ENCODE data around the gene NVL.
A peak's percentile ranks its signal among the peaks of the same experiment; 100 is the strongest.

The NVL gene

DNA sequence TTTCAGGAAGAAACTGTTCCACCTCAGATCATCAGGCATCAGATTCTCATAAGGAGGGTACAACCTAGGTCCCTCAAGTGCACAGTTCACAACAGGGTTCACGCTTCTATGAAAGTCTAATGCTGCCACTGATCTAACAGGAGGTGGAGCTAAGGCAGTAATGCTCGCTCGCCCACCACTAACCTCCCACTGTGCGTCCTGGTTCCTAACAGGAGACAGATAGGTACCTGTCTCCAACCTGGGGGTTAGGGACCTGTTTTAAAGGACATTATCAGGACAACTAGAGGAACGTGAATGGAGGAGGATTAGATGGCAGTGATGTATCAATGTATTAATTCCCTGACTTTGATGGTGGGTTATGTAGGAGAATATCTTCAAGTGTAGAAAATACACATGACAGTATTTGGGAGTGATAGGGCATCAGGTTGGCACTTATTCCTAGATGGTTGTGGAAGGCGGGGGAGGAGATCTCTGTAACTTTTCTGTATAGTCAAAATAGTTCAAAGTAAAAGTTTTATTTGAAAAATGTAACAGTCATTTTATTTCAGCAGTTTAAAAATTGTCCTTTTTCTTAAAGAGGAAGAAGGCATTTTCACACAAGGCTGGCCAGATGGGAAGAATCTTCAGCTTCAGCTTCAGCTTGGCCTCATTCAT, 103.0 kb downstream of the NVL start:
- Histone ChIP-seq H3K9me3 (ENCODE audit: control insufficient read depth in 2 of 2, low read length in 2 of 2) (no peaks in the 10 kb centered on the region), H3K27ac (ENCODE audit: low read length) (no peak overlapping the region), H3K4me3 (ENCODE audit: low read length in 2 of 2) (no peak overlapping the region), H3K36me3 (ENCODE audit: control insufficient read depth in 2 of 2, insufficient read depth in 2 of 2, low read length in 2 of 2) (peaks cover 15 to 19% of the 10 kb centered on the region in 2 donors), H3K27me3 (ENCODE audit: control insufficient read depth in 1 of 2, insufficient read depth in 2 of 2, low read length in 2 of 2) (no peaks in the 10 kb centered on the region), H3K4me1 (ENCODE audit: control insufficient read depth, insufficient read depth, low read length) (peaks cover 11% of the 10 kb centered on the region), H3K9ac (ENCODE audit: low read length in 2 of 2) (no peak overlapping the region)

DNA sequence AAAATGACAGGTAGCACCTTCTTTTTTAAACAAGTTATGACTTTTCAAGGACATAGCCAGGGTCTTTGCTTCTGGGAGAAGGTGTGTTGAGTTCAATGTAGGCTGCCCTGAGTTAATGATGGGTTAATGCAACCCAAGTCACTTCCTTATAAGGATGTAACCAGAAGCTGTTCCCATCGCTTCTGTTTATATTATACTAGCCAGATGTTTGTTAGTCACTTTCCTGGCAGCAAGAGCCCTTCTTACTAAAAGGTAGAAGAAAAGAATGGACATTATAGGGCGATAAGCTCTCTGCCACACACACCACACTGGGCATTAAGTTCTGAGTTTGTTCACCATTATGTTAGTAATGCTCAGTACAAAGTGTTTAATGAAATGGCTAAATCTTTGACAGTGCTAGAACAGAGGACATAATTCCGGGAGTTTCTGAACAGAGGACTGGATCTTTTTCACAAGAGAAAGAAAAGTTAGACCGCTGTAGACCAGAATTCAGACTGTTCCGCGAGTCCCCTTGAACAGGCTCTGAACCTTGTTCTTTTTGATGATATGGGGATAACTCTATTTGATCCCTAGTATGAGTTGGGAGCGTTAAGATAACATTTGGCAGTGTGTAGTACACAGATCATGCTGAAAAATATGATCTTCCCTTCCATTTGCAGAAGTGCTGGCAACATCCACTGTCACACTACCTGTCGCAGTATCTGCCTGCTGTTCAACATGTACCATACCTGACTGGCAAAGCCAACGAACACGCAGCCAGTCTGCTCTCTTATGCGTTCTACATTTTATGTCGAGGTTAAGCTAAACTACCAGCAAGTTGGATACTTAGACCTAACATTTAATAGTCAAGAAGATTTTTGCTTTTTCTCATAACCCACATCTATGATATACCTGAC, 105.9 kb downstream of the NVL start:
- no peaks in the 10 kb centered on the region for H3K27me3 ChIP-seq (ENCODE audit: control insufficient read depth in 1 of 2, insufficient read depth in 2 of 2, low read length in 2 of 2)
- H3K27ac ChIP-seq (ENCODE audit: low read length), result peak overlapping the region; percentile 79
- H3K4me3 ChIP-seq (ENCODE audit: low read length in 2 of 2), result peak overlapping the region; percentile 33 to 47
- peaks cover 10 to 12% of the 10 kb centered on the region in 2 donors for H3K36me3 ChIP-seq (ENCODE audit: control insufficient read depth in 2 of 2, insufficient read depth in 2 of 2, low read length in 2 of 2)
- H3K9me3 ChIP-seq (ENCODE audit: control insufficient read depth in 2 of 2, low read length in 2 of 2), result no peaks in the 10 kb centered on the region
- H3K4me1 ChIP-seq (ENCODE audit: control insufficient read depth, insufficient read depth, low read length), result peaks cover 11% of the 10 kb centered on the region
- peak overlapping the region; percentile 5 to 52 for H3K9ac ChIP-seq (ENCODE audit: low read length in 2 of 2)

DNA sequence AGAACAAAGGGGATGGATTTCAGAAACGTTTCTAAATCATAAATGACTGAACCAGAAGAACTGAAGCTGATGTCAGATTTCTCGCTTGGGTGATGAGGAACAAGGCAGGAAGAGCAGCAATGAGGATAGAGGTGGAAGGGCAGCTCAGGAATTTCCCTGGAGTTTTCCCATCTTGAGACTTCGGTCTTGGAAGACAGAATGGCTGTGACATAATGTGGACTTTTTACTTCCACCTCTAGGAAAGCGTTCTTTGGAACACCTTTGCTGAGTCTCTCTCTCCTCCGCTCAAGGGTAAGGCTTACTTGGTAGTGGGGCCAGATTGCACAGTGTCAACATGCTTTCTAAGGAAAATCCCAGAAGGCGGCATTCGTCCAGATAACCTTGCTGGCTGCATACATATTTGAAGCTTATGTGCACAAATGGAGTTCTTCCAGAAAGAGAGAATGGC, 110.3 kb downstream of the NVL start:
- no peak overlapping the region for H3K27ac ChIP-seq (ENCODE audit: low read length)
- peaks cover 11% of the 10 kb centered on the region for H3K4me1 ChIP-seq (ENCODE audit: control insufficient read depth, insufficient read depth, low read length)
- H3K9ac ChIP-seq (ENCODE audit: low read length in 2 of 2), result no peak overlapping the region
- no peak overlapping the region for H3K4me3 ChIP-seq (ENCODE audit: low read length in 2 of 2)
- H3K27me3 ChIP-seq (ENCODE audit: control insufficient read depth in 1 of 2, insufficient read depth in 2 of 2, low read length in 2 of 2), result no peaks in the 10 kb centered on the region
- H3K9me3 ChIP-seq (ENCODE audit: control insufficient read depth in 2 of 2, low read length in 2 of 2), result no peaks in the 10 kb centered on the region
- no peaks in the 10 kb centered on the region for H3K36me3 ChIP-seq (ENCODE audit: control insufficient read depth in 2 of 2, insufficient read depth in 2 of 2, low read length in 2 of 2)

DNA sequence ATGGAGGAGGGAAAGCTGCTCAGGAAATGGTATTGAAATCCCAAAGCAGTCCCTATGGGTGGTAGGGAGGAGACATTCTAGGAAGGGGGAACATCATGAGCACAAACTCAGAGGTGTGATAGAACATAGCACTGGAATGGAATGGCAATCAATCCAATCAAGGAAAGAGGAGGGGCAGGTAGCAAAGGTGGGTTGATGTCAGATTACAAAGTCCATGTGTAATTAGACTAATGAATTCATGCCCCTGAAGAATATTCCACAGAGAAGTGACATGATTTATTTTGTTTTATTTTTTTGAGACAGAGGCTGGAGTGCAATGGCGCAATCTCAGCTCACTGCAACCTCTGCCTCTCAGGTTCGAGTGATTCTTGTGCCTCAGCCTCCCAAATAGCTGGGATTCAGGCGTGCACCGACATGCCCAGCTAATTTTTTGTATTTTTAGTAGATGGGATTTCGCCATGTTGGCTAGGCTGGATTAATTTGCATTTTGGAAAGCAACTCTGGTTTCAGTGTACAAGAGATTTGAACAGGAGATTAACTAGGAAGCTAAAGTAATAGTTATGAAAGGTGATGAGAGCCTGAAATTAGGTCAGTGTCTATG, 110.9 kb downstream of the NVL start:
- H3K27me3 ChIP-seq (ENCODE audit: control insufficient read depth in 1 of 2, insufficient read depth in 2 of 2, low read length in 2 of 2), result no peaks in the 10 kb centered on the region
- no peaks in the 10 kb centered on the region for H3K9me3 ChIP-seq (ENCODE audit: control insufficient read depth in 2 of 2, low read length in 2 of 2)
- H3K4me1 ChIP-seq (ENCODE audit: control insufficient read depth, insufficient read depth, low read length), result peaks cover 11% of the 10 kb centered on the region
- H3K9ac ChIP-seq (ENCODE audit: low read length in 2 of 2), result no peak overlapping the region
- no peak overlapping the region for H3K4me3 ChIP-seq (ENCODE audit: low read length in 2 of 2)
- no peaks in the 10 kb centered on the region for H3K36me3 ChIP-seq (ENCODE audit: control insufficient read depth in 2 of 2, insufficient read depth in 2 of 2, low read length in 2 of 2)
- H3K27ac ChIP-seq (ENCODE audit: low read length), result no peak overlapping the region

DNA sequence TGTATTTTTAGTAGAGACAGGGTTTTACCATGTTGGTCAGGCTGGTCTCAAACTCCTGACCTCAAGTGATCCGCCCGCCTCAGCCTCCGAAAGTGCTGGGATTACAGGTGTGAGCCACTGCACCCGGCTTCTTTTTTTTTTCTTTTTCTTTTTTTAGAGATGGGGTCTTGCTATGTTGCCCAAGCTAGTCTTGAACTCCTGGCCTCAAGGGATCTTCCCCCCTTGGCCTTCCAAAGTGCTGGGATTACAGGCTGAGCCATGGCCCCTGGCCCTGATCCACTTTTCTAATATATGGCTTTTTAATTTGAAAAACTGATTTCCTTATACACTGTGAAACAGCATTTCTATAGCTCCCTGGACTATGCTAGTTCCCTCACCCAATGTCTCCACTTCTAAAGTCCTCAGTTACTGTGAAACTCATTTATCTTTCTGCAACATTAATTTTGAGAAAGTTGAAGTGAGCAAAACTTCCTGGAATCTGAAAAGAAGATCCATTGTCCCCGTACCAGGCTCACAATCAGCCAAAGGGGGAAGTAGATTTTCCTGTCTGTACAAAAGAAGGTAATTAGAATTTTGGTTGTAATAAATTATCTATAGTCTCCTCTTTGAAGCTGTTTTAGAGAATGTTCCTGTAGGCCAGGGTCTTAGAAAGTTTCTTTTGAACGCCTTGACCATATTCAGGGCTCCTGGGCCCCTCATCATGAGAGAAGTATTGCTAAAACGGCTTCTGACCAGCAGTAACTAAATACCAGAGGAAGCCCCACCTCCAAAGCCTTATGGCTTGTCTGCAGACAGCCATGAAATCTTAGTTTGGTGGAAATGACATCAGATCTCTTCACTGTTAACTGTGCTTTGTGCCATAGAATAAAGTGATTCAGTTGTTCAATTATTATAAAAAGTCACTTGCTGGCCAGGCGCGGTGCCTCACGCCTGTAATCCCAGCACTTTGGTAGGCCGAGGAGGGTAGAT, 112.0 kb downstream of the NVL start:
- no peaks in the 10 kb centered on the region for H3K4me1 ChIP-seq (ENCODE audit: control insufficient read depth, insufficient read depth, low read length)
- H3K9ac ChIP-seq (ENCODE audit: low read length in 2 of 2), result no peak overlapping the region
- no peaks in the 10 kb centered on the region for H3K27me3 ChIP-seq (ENCODE audit: control insufficient read depth in 1 of 2, insufficient read depth in 2 of 2, low read length in 2 of 2)
- no peaks in the 10 kb centered on the region for H3K9me3 ChIP-seq (ENCODE audit: control insufficient read depth in 2 of 2, low read length in 2 of 2)
- H3K4me3 ChIP-seq (ENCODE audit: low read length in 2 of 2), result no peak overlapping the region
- H3K36me3 ChIP-seq (ENCODE audit: control insufficient read depth in 2 of 2, insufficient read depth in 2 of 2, low read length in 2 of 2), result no peaks in the 10 kb centered on the region
- H3K27ac ChIP-seq (ENCODE audit: low read length), result no peak overlapping the region

DNA sequence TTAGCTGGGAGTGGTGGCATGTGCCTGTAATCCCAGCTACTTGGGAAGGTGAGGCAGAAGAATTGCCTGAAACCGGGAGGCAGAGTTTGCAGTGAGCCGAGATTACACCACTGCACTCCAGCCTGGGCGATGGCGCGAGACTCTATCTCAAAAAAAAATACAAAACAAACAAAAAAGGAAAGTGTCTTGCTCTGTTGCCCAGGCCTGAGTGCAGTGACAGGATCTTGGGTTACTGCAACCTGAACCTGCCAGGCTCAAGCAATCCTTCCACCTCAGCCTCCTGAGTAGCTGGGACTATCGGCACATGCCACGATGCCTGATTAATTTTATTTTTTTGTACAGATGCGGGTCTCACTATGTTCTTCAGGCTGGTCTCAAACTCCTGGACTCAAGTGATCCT, 113.6 kb downstream of the NVL start:
- H3K9ac ChIP-seq (ENCODE audit: low read length in 2 of 2), result no peak overlapping the region
- no peaks in the 10 kb centered on the region for H3K36me3 ChIP-seq (ENCODE audit: control insufficient read depth in 2 of 2, insufficient read depth in 2 of 2, low read length in 2 of 2)
- no peaks in the 10 kb centered on the region for H3K9me3 ChIP-seq (ENCODE audit: control insufficient read depth in 2 of 2, low read length in 2 of 2)
- H3K27ac ChIP-seq (ENCODE audit: low read length), result no peak overlapping the region
- H3K4me1 ChIP-seq (ENCODE audit: control insufficient read depth, insufficient read depth, low read length), result no peaks in the 10 kb centered on the region
- no peaks in the 10 kb centered on the region for H3K27me3 ChIP-seq (ENCODE audit: control insufficient read depth in 1 of 2, insufficient read depth in 2 of 2, low read length in 2 of 2)
- no peak overlapping the region for H3K4me3 ChIP-seq (ENCODE audit: low read length in 2 of 2)

DNA sequence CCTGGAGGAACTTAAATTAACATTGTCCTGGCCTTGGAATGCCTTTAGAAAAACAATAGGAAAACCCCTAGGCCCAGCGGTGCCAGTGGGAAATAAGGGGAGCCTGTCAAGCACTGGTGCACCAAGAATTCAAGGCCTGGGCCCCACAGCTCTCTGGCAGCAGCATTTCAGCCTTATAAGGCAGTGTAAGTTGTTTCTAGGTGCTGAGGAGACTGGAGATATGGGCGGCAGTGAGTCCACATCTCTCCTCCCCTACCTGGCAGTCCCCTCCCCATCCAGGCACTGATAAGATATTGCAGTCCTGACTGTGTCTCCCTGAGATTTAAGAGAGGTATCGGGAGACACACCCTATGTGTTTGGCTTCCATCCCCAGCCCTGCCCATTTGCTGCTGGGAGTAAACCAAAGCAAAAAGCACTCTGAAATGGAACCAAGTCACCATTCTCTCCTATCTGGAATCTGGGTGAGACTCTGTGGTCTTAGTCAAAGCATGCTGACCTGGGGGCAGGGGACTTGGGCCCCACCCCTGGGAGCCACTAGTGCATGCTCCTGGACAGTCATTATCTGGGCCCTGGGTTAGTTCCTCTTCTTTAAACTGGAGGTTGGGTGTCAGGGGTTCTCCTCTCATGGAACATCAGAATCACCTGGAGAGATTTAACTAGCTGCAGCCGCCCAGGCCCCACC, 116.4 kb downstream of the NVL start:
- Histone ChIP-seq H3K27ac (ENCODE audit: low read length) (no peak overlapping the region), H3K4me1 (ENCODE audit: control insufficient read depth, insufficient read depth, low read length) (no peaks in the 10 kb centered on the region), H3K9ac (ENCODE audit: low read length in 2 of 2) (no peak overlapping the region), H3K9me3 (ENCODE audit: control insufficient read depth in 2 of 2, low read length in 2 of 2) (no peaks in the 10 kb centered on the region), H3K36me3 (ENCODE audit: control insufficient read depth in 2 of 2, insufficient read depth in 2 of 2, low read length in 2 of 2) (no peaks in the 10 kb centered on the region), H3K4me3 (ENCODE audit: low read length in 2 of 2) (no peak overlapping the region), H3K27me3 (ENCODE audit: control insufficient read depth in 1 of 2, insufficient read depth in 2 of 2, low read length in 2 of 2) (no peaks in the 10 kb centered on the region)

DNA sequence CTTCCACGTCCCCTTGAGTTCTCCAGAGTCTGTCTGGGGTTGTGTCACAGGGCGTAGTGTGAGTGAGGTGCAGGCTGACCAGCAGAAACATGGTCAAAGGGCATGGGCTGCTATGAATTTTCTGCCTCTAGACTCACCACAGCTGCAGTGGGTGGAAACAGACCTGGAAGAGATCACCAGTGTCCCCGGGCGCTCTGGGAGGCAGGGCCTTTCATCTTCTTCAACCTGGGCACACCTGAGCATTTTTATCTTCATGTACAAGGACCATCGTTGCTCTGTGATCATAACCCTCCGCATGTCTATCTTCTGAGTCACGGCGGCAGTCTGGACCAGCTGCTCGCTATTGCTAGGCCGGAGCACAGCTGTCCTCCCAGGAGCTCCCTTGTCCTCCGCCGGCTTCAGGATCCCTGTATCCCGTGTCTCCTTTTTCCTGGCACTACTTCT, 117.3 kb downstream of the NVL start:
- H3K27ac ChIP-seq (ENCODE audit: low read length), result no peak overlapping the region
- no peak overlapping the region for H3K4me3 ChIP-seq (ENCODE audit: low read length in 2 of 2)
- no peak overlapping the region for H3K9ac ChIP-seq (ENCODE audit: low read length in 2 of 2)
- no peaks in the 10 kb centered on the region for H3K9me3 ChIP-seq (ENCODE audit: control insufficient read depth in 2 of 2, low read length in 2 of 2)
- H3K36me3 ChIP-seq (ENCODE audit: control insufficient read depth in 2 of 2, insufficient read depth in 2 of 2, low read length in 2 of 2), result no peaks in the 10 kb centered on the region
- no peaks in the 10 kb centered on the region for H3K4me1 ChIP-seq (ENCODE audit: control insufficient read depth, insufficient read depth, low read length)
- no peaks in the 10 kb centered on the region for H3K27me3 ChIP-seq (ENCODE audit: control insufficient read depth in 1 of 2, insufficient read depth in 2 of 2, low read length in 2 of 2)

DNA sequence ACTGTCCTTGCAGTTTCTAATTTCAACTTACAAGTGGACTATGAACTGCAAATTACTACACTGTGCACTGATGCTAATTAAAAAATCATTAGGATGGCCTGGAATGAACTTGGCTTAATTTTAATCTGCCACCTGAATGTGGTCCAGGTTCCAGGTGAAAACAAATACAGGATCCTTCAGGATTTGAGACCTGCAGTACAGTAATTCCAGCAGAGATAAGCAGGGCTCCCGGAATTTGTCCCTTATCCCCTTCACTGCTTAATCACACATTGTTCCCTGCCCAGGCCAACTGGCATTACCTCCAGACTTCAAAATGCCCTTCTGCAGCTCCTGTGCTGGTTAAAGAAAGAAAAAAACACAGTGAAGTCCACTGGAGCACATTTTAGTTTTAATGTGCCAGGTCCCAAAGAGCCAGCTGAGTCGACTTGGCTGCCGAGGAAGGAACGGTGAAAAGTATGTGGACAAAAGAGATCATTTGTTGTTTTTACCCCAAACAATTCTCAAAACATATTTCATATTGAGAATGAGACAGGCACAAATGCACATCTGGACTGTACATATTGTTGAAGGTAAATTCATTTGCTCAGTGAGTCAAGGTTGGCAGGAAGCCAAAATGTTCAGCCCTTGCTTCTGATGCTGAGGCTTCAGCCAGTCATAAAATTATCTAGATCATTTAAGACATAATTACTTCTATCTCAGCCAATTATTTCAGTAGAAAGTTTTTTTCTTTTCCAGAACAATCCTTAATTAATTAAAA, 118.6 kb downstream of the NVL start:
- H3K4me1 ChIP-seq (ENCODE audit: control insufficient read depth, insufficient read depth, low read length), result no peaks in the 10 kb centered on the region
- H3K9ac ChIP-seq (ENCODE audit: low read length in 2 of 2), result no peak overlapping the region
- no peaks in the 10 kb centered on the region for H3K27me3 ChIP-seq (ENCODE audit: control insufficient read depth in 1 of 2, insufficient read depth in 2 of 2, low read length in 2 of 2)
- H3K27ac ChIP-seq (ENCODE audit: low read length), result no peak overlapping the region
- no peak overlapping the region for H3K4me3 ChIP-seq (ENCODE audit: low read length in 2 of 2)
- H3K9me3 ChIP-seq (ENCODE audit: control insufficient read depth in 2 of 2, low read length in 2 of 2), result no peaks in the 10 kb centered on the region
- H3K36me3 ChIP-seq (ENCODE audit: control insufficient read depth in 2 of 2, insufficient read depth in 2 of 2, low read length in 2 of 2), result no peaks in the 10 kb centered on the region

All from stomach smooth muscle (tissue), 2 donors.